HL-60 (cell line): ENCODE results near the gene RAP1B.

ENCODE experiments used
- POLR2AphosphoS5 ChIP-seq: IDR thresholded peaks from 2 replicates; pipeline ENCODE4 v1.6.1; 2012; ENCODE audit warnings: low read depth
- TF ChIP-seq, protein P1 (sequence below): IDR thresholded peaks from one replicate; pipeline ENCODE4 v1.5.1; 2011; ENCODE audit warnings: low read length, control low read depth, inconsistent platforms; ENCODE audit not compliant: insufficient read depth

GRCh38 chr12:68611806-68612160 lies 1.1 kb downstream of the RAP1B start:
- TF ChIP-seq, protein P1, sequence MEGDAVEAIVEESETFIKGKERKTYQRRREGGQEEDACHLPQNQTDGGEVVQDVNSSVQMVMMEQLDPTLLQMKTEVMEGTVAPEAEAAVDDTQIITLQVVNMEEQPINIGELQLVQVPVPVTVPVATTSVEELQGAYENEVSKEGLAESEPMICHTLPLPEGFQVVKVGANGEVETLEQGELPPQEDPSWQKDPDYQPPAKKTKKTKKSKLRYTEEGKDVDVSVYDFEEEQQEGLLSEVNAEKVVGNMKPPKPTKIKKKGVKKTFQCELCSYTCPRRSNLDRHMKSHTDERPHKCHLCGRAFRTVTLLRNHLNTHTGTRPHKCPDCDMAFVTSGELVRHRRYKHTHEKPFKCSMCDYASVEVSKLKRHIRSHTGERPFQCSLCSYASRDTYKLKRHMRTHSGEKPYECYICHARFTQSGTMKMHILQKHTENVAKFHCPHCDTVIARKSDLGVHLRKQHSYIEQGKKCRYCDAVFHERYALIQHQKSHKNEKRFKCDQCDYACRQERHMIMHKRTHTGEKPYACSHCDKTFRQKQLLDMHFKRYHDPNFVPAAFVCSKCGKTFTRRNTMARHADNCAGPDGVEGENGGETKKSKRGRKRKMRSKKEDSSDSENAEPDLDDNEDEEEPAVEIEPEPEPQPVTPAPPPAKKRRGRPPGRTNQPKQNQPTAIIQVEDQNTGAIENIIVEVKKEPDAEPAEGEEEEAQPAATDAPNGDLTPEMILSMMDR = no peak
- no peak for TF ChIP-seq POLR2AphosphoS5
